Neutrophil (primary cell): ENCODE results near the gene CNTNAP5.

ENCODE experiments used
- H3K27ac ChIP-seq: fragments of 200-600 bp; sonication (generic); 2 replicates; pipeline ENCODE4 v1.5.1; 2016; ENCODE audit warnings: mild to moderate bottlenecking, moderate library complexity
- H3K27me3 ChIP-seq: fragments of 200-600 bp; sonication (generic); 2 replicates; pipeline ENCODE4 v1.6.0; 2016; ENCODE audit warnings: mild to moderate bottlenecking
- H3K36me3 ChIP-seq: fragments of 200-600 bp; sonication (generic); 2 replicates; pipeline ENCODE4 v1.5.1; 2017
- H3K4me1 ChIP-seq, 2 experiments: fragments of 200-600 bp in 1 of 2; sonication (generic) in 1 of 2; 1 replicate in 1 of 2; 2 replicates in 1 of 2; pipeline versions ENCODE4 v1.5.1 to v1.6.1; 2013 to 2016; ENCODE audit warnings: low read depth in 1 of 2, low read length in 1 of 2, mild to moderate bottlenecking in 1 of 2, moderate library complexity in 1 of 2; ENCODE audit not compliant: control insufficient read depth in 1 of 2, insufficient read depth in 1 of 2
- H3K4me3 ChIP-seq, 2 experiments: fragments of 200-600 bp in 1 of 2; sonication (generic) in 1 of 2; 1 replicate in 1 of 2; 2 replicates in 1 of 2; pipeline ENCODE4 v1.5.1; 2013 to 2016; ENCODE audit warnings: low read depth in 1 of 2, low read length in 1 of 2, mild to moderate bottlenecking in 1 of 2, moderate library complexity in 1 of 2
- H3K9me3 ChIP-seq: fragments of 200-600 bp; sonication (generic); 2 replicates; pipeline ENCODE4 v1.5.1; 2016
- TF ChIP-seq, protein P1 (sequence below): fragments of 200-600 bp; sonication (generic); IDR thresholded peaks from 2 replicates; pipeline ENCODE4 v1.5.1; 2016; ENCODE audit warnings: antibody characterized with exemption

Gene CNTNAP5

DNA sequence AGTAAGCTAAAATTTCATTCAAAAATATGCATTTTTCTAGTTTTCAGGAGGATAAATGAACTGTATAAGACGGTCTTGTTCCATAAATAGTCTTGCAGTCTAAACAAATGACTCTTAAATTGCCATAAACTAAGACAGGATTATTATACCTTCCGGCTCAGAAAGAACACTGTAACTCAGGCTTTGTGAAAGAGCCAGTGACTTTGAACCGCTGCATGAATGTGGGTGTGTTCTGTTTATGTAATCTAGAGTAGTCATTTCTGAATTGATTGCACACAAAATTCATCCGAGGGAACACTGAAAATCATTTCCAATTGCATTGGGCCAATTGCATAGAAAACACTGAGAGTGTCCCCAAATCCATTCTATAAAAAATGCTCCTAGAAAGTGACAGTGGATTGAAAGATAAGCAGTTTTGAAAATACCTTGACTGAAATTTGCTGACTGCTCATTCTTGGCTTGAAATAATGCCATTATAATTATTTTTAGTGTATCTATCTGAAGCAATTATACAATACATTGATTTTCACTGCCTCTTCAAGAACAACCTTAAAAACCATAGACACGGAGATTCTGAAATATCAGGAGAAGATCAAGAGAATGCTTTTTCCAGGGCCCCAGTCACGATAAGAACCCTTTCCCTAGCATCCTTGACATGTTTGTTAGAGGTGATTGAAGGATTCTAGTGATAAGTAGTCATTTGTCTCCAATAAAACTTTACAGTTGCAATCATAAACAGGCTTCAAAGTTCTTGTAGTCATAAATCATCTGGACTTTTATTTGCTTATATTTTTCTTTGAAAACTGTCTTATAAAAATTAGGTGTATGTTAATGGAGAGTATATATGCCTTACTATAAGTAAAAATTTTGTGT, 55.4 kb downstream of the CNTNAP5 start:
- Histone ChIP-seq H3K27me3 (no peaks in the 10 kb centered on the region), H3K4me1 (no peaks in the 10 kb centered on the region)
- TF ChIP-seq, protein P1, sequence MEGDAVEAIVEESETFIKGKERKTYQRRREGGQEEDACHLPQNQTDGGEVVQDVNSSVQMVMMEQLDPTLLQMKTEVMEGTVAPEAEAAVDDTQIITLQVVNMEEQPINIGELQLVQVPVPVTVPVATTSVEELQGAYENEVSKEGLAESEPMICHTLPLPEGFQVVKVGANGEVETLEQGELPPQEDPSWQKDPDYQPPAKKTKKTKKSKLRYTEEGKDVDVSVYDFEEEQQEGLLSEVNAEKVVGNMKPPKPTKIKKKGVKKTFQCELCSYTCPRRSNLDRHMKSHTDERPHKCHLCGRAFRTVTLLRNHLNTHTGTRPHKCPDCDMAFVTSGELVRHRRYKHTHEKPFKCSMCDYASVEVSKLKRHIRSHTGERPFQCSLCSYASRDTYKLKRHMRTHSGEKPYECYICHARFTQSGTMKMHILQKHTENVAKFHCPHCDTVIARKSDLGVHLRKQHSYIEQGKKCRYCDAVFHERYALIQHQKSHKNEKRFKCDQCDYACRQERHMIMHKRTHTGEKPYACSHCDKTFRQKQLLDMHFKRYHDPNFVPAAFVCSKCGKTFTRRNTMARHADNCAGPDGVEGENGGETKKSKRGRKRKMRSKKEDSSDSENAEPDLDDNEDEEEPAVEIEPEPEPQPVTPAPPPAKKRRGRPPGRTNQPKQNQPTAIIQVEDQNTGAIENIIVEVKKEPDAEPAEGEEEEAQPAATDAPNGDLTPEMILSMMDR: no peak

GRCh38 chr2:124081154-124081716, 56.1 kb downstream of the CNTNAP5 start:
- H3K27ac ChIP-seq: no peak overlapping the region
- TF ChIP-seq, protein P1: no peak
- no peaks in the 10 kb centered on the region for H3K9me3 ChIP-seq
- no peaks in the 10 kb centered on the region for H3K36me3 ChIP-seq
- H3K27me3 ChIP-seq: no peaks in the 10 kb centered on the region
- no peak overlapping the region for H3K4me3 ChIP-seq
- no peaks in the 10 kb centered on the region for H3K4me1 ChIP-seq

More for the DNA sequence above, 55.4 kb downstream of the CNTNAP5 start:
- H3K27ac ChIP-seq: no peak overlapping the region
- no peak overlapping the region for H3K4me3 ChIP-seq
- no peaks in the 10 kb centered on the region for H3K9me3 ChIP-seq
- H3K36me3 ChIP-seq: no peaks in the 10 kb centered on the region

- Histone ChIP-seq H3K27me3 (no peaks in the 10 kb centered on the region), H3K4me1 (no peaks in the 10 kb centered on the region), H3K4me3 (no peak overlapping the region), H3K27ac (no peak overlapping the region), H3K36me3 (no peaks in the 10 kb centered on the region), H3K9me3 (no peaks in the 10 kb centered on the region)
- TF ChIP-seq, protein P1: no peak
Observed at GRCh38 chr2:124088616-124089015, 63.5 kb downstream of the CNTNAP5 start.

DNA sequence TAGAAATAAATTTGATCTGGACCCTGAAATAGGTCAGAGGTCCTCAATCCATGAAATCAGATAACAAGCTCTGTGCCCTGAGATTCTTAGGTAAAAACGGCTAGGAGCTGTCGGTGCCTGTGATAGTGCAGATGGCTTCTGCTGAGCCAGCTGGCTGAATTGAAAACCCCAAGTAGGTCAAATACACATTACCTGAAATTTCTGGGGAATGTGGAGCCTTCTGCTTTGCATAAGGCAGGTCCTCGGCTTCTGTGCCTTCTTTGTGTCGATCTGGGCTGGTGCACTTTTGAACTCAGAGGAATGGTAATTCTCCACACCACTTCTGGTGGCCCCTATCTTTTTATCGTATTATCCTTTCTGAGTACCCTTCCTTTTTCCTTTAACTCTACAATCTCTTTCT, 66.6 kb downstream of the CNTNAP5 start:
- Histone ChIP-seq H3K36me3 (no peaks in the 10 kb centered on the region), H3K27ac (no peak overlapping the region), H3K4me1 (no peaks in the 10 kb centered on the region), H3K27me3 (no peaks in the 10 kb centered on the region), H3K4me3 (no peak overlapping the region), H3K9me3 (no peaks in the 10 kb centered on the region)
- TF ChIP-seq, protein P1: no peak

DNA sequence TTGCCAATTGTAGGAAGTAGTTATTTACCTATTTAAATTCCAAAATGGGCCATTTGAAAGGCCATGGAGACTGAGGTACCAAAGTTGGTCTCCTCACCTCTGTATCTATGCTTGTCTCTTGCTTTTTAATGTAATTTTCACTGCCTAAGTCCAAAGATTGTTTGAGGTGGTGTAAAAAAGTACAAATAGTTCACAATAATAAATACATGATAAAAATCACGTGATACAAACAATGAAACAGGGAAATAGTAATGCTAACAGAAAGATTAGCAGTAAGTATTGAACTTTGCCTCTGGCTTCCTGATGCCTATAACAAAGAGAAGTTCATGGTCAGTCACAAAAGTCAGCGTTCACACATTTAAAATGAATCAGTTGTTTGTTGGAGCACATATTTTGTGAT, 67.6 kb downstream of the CNTNAP5 start:
- Histone ChIP-seq H3K27me3 (no peaks in the 10 kb centered on the region), H3K27ac (no peak overlapping the region), H3K4me1 (no peaks in the 10 kb centered on the region), H3K4me3 (no peak overlapping the region), H3K9me3 (no peaks in the 10 kb centered on the region), H3K36me3 (no peaks in the 10 kb centered on the region)
- TF ChIP-seq, protein P1: no peak
